Fibroblast of skin of right quadriceps (primary cell): ENCODE data around the gene EFCAB3.
"Not testable (repeated sequence)": the region's sequence is repeated elsewhere in the genome, so short reads cannot be mapped to it uniquely, and the experiment has no call there.

Experiments
- DNase-seq: peaks from one replicate; pipeline ENCODE4 v3.0.0-alpha.2; 2013

The EFCAB3 gene

DNA sequence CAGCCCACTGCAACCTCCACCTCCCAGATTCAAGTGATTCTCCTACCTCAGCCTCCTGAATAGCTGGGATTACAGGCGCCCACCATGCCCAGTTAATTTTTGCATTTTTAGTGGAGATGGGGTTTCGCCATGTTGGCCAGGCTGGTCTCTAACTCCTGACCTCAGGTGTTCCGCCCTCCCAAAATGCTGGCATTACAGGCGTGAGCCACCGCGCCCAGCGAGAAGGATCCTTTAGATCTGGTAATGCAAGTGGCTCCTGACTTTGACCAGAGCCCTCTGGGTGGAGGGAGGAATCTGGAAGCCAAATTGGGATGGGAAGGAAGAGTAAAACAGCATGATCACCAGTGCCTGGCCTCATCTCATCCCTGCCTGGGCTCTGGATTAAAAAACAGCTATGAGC is 84.9 kb downstream of the EFCAB3 start:
- DNase-seq = not testable (repeated sequence)
